ENCODE measurements around the gene RGL3. TPM values are rescaled to one million over a fixed set of nuclear protein-coding genes. Genes with fewer than 3 reads are reported as not detected.

RGL3 gene
- total RNA-seq, 1 experiment from 2014 or later: 22.6 TPM

DNA sequence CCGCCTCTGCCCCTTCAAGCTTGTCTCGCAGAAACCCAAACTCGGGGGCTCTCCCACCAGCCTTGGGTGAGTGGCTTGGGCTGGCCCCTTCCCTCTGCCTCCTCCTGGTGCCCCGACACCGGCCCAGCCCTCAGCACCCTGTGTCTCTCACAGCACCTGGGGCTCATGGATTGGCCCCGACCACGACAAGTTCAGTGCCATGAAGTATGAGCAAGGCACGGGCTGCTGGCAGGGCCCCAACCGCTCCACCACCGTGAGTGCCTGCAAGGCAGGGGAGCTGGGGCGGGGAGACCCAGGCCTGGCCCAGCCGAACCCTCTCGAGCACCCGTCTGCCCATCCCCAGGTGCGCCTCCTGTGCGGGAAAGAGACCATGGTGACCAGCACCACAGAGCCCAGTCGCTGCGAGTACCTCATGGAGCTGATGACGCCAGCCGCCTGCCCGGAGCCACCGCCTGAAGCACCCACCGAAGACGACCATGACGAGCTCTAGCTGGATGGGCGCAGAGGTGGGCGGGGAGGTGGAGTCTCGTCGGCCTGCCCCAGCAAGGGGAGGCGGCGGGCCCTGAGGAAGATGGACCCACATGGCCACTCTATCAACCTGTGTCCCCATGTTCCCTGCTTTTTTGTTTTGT is 29.9 kb upstream of the RGL3 start:
- ChIA-PET POLR2A (no interaction called here), CTCF (interaction anchor here (0.6 kb wide), 1 partner anchor 105 kb away, joined by 9 read pairs; no protein-coding TSS in a partner anchor)
- BruUV-seq (replicated peaks): no TSS peak
- Histone ChIP-seq H3K4me1 (ENCODE audit: control insufficient read depth, insufficient read depth, low read length) (no peaks in the 10 kb centered on the region), H3K27ac (ENCODE audit: low read length) (no peak overlapping the region), H3K4me3 (ENCODE audit: low read depth in 2 of 2, low read length in 2 of 2) (no peak overlapping the region), H3K36me3 (ENCODE audit: control insufficient read depth, insufficient read depth, low read length) (no peaks in the 10 kb centered on the region; the same call in 1 of the 2 replicates), H3K27me3 (ENCODE audit: control insufficient read depth, insufficient read depth, low read length) (no peaks in the 10 kb centered on the region), H3K9me3 (ENCODE audit: control insufficient read depth, insufficient read depth, low read depth, low read length) (no peaks in the 10 kb centered on the region)
- no peak for TF ChIP-seq TCF7L2 (IDR thresholded peaks at IDR 0.05; ENCODE audit: low read depth, low read length)
- DNase-seq (ENCODE audit: low read depth, low spot score) (no peak), ATAC-seq (no peak)
- intact Hi-C loops (cut with micrococcal nuclease; ENCODE audit: unreplicated experiment): no loop called here
- in situ Hi-C loops (cut with HindIII; ENCODE audit: low pct_unique_long_range_greater_than_20kb, low sequenced_read_pairs): no loop called here

DNA sequence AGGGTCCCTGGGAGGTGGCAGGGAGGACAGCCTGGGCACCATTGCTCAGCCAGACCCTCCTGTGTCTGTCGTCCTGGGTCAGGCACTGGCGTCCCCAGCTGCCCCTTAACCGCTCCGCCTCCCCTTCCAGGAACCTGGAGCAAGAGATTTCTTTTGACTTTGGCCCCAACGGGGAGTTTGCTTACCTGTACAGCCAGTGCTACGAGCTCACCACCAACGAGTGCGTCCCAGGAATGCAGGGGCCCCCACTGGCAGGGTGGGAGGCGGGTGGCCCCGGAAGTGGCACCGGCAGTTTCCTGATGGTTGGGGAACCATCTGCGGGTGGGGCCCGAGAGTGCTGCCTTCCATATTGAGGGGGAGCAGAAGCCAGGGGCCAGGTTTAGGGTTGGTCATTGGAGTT is 29.3 kb upstream of the RGL3 start:
- H3K27ac ChIP-seq (ENCODE audit: low read length): no peak overlapping the region
- H3K36me3 ChIP-seq (ENCODE audit: control insufficient read depth, insufficient read depth, low read length): no peaks in the 10 kb centered on the region; the same call in 1 of the 2 replicates
- no peaks in the 10 kb centered on the region for H3K9me3 ChIP-seq (ENCODE audit: control insufficient read depth, insufficient read depth, low read depth, low read length)
- H3K4me3 ChIP-seq (ENCODE audit: low read depth in 2 of 2, low read length in 2 of 2): no peak overlapping the region
- H3K4me1 ChIP-seq (ENCODE audit: control insufficient read depth, insufficient read depth, low read length): no peaks in the 10 kb centered on the region
- DNase-seq (ENCODE audit: low read depth, low spot score) (no peak), ATAC-seq (no peak)
- TF ChIP-seq SIN3A (IDR thresholded peaks at IDR 0.05; ENCODE audit: borderline replicate concordance, insufficient read depth, low read depth, low read length): no peak
- TF ChIP-seq, protein P1, sequence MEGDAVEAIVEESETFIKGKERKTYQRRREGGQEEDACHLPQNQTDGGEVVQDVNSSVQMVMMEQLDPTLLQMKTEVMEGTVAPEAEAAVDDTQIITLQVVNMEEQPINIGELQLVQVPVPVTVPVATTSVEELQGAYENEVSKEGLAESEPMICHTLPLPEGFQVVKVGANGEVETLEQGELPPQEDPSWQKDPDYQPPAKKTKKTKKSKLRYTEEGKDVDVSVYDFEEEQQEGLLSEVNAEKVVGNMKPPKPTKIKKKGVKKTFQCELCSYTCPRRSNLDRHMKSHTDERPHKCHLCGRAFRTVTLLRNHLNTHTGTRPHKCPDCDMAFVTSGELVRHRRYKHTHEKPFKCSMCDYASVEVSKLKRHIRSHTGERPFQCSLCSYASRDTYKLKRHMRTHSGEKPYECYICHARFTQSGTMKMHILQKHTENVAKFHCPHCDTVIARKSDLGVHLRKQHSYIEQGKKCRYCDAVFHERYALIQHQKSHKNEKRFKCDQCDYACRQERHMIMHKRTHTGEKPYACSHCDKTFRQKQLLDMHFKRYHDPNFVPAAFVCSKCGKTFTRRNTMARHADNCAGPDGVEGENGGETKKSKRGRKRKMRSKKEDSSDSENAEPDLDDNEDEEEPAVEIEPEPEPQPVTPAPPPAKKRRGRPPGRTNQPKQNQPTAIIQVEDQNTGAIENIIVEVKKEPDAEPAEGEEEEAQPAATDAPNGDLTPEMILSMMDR (IDR thresholded peaks at IDR 0.05): no peak
- no peak for TF ChIP-seq POLR2AphosphoS5 (IDR thresholded peaks at IDR 0.05; ENCODE audit: low read depth, low read length)
- TF ChIP-seq, protein P2, sequence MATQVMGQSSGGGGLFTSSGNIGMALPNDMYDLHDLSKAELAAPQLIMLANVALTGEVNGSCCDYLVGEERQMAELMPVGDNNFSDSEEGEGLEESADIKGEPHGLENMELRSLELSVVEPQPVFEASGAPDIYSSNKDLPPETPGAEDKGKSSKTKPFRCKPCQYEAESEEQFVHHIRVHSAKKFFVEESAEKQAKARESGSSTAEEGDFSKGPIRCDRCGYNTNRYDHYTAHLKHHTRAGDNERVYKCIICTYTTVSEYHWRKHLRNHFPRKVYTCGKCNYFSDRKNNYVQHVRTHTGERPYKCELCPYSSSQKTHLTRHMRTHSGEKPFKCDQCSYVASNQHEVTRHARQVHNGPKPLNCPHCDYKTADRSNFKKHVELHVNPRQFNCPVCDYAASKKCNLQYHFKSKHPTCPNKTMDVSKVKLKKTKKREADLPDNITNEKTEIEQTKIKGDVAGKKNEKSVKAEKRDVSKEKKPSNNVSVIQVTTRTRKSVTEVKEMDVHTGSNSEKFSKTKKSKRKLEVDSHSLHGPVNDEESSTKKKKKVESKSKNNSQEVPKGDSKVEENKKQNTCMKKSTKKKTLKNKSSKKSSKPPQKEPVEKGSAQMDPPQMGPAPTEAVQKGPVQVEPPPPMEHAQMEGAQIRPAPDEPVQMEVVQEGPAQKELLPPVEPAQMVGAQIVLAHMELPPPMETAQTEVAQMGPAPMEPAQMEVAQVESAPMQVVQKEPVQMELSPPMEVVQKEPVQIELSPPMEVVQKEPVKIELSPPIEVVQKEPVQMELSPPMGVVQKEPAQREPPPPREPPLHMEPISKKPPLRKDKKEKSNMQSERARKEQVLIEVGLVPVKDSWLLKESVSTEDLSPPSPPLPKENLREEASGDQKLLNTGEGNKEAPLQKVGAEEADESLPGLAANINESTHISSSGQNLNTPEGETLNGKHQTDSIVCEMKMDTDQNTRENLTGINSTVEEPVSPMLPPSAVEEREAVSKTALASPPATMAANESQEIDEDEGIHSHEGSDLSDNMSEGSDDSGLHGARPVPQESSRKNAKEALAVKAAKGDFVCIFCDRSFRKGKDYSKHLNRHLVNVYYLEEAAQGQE (IDR thresholded peaks at IDR 0.05; ENCODE audit: insufficient read depth in 1 of 2, low read depth in 2 of 2, low read length in 1 of 2): no peak
- no TSS peak for BruUV-seq (replicated peaks)
- intact Hi-C loops (cut with micrococcal nuclease; ENCODE audit: unreplicated experiment) (no loop called here), in situ Hi-C loops (cut with HindIII; ENCODE audit: low pct_unique_long_range_greater_than_20kb, low sequenced_read_pairs) (no loop called here)
- CTCF ChIA-PET: interaction anchor here (0.6 kb wide), 1 partner anchor 11 kb away, joined by 4 read pairs; no protein-coding TSS in a partner anchor
- POLR2A ChIA-PET: no interaction called here
- no peaks in the 10 kb centered on the region for H3K27me3 ChIP-seq (ENCODE audit: control insufficient read depth, insufficient read depth, low read length)
